Fibroblast of skin of left biceps (primary cell): ENCODE results near the gene HMGN5.

ENCODE experiments used
- DNase-seq, 2 experiments: peaks; one replicate each; pipeline ENCODE4 v3.0.0-alpha.2; 2013; ENCODE audit warnings: low read depth in 2 of 2

Gene HMGN5

DNA sequence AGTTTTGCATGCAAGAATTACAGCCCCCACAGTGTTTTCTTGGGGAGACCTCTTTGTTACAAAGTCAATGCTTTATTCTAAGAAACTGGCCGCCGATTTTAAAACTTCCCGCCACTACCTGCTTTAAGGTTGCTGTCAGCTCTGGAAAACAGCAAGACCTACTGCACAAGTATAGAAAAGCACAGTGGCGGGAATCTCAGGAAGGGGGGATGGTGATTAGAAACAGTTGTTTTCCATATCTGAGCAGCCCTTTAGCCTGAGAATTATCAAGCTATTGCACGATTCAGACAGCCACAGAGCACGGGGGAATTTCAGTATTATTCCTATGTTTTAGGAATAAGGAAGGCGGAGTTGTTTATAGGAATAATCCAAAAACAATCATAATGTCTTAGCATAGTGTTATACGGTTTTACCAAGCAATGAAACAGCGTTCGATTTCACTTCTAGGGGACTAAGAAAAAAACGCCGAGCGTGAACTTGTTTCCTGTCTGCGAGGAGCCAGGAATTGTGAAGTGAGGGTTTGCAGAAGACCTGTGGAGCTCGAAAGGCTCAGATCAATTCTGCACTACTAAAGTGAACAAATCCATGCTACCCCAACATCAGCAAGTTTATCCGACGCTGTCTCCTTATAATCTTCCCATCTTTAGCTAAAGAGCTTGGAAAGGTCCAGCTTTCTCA, 81.3 kb downstream of the HMGN5 start:
- no peak for DNase-seq

DNA sequence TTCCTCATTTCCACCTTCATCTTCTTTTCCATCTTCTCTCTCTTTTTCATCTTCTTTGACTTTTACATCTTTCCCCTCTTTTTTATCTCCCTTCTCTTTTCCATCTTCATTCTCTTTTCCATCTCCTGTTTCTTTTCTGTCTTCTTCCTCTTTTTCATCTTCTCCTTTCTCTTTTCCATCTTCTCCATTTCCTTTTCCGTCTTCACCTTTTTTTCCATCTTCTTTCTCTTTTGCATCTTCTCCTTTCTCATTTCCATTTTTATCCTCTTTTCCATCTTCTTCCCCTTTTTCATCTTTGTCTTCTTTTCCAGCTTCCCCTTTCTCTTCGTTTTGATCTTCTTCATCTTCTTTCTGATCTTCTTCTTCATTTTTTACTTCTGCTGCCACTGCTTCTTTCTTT, 87.0 kb downstream of the HMGN5 start:
- no peak for DNase-seq

DNA sequence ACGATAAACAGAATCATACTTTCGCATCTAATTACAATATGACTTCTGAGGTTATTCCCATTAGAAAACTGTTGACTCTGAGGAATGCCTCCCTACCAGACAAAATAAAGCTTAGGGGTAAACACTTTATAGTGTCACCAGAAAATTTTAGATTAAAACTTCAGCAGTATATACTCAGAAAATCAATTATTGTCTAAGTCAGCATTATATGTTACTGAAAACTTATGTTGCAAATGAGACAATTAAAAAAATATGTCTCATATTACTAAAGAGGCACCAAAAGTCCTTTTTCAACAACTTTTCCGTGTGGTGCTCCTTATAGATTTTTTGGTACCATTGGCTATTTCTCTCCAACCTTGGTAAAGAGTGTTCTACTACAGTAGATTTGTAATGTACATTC, 91.4 kb downstream of the HMGN5 start:
- no peak for DNase-seq

DNA sequence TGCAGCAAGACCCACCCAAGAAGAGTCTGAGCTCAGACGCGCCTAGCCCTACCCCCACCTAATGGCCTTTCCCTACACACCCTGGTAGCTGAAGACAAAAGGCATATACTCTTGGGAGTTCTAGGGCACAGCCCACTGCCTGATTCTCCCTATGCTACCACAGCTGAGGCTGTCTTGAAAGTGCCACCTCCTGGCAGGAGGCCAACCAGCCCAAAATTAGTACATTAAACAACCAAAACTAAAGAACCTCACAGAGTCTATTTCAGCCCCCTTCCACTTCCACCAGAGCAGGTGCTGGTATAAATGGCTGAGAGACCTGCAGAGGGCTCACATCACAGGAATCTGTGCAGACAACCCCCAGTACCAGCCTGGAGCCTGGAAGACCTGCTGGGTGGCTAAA, 119.1 kb downstream of the HMGN5 start:
- no peak for DNase-seq
